ENCODE data around the gene DOK1.

The DOK1 gene

DNA sequence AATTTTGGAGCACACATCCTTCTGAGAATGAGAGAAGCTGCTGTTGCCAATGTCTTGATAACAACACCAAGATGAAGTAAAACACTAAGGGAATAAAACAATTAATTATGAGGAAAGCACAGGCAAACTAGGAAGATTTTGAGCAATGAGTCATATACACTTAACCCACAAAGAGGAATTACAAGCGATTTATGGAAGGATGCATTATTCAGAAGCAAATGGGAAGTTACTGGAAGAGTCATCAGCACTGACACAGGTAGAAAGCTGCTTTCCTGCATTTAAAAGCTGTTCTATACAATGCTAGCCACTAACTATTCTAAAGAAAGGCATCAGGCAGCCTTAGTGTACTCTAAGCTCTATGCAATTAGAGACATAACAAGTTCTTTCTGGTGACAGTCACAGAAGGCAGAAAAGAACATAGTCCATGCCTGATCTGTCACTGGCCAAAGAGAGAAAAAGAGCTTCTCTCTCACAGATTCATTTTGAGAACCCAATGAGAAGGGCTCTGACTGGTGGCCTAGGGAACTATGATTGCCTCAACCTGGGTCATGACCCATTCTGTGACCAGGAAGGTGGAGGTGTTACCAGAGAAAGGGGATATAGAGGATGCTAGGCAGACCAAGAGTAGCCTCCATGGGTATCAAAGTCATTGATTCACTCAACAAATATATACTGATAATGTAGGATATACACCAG, 48.2 kb downstream of the DOK1 start:
- no peak for DNase-seq

DNA sequence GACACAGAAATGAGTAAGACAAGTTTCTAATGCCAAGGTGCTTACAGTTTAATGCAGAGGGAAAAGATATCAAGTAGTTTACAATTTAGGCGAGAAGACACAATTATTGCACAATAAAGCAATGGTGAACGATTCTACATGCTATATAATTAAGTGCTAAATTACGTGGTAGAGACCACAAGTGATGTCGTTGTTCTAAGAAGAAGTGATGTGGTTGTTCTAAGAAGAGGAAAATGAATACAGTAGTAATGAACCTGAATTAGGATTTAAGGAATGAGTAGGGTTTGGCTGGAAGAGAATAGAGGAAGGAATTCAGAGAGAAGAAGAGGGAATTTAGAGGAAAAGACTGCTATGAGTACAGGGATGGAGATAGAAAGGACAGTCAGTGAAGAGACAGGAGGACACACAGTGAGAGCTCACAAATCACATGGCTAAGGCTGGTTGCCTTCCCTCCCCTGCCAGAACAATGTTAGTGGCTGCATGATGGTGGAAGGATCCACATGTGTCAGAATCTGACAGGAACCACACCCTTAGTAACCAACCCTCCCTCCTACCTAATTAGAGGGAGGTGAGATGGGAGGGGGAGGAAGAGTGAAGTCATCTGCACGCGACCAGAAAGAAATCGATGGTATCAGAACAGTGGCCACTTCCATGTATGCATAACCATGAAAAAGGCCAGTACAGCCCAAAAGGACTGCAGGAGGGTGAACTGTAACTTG, 48.9 kb downstream of the DOK1 start:
- no peak for DNase-seq
- TF ChIP-seq POLR2A (IDR thresholded peaks at IDR 0.05; ENCODE audit: low read length) = no peak
- no peak for TF ChIP-seq GATA1 (IDR thresholded peaks at IDR 0.05; ENCODE audit: low read depth, low read length)

More for the DNA sequence above, 48.2 kb downstream of the DOK1 start:
- TF ChIP-seq GATA1 (IDR thresholded peaks at IDR 0.05; ENCODE audit: low read depth, low read length) = no peak
- no peak for TF ChIP-seq POLR2A (IDR thresholded peaks at IDR 0.05; ENCODE audit: low read length)

DNA sequence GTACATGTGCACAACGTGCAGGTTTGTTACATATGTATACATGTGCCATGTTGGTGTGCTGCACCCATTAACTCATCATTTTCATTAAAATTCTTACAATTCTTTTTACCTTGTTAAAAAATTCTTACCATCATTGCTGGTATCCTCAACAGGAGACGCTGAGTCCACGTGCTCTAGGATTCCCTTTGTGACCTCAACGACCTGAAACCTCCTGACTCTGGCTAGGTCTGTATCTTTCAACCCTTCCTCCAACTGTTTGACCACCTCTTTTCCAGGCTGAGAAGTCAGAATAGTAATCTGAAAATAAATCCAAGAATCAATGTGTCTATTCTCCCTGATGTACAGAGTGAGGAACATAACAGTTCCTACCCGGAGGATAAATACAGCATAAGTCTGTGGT, 52.4 kb downstream of the DOK1 start:
- no peak for TF ChIP-seq POLR2A (IDR thresholded peaks at IDR 0.05; ENCODE audit: low read length)
- TF ChIP-seq GATA1 (IDR thresholded peaks at IDR 0.05; ENCODE audit: low read depth, low read length) = no peak
- DNase-seq = no peak
